Osteoblast (primary cell): Measurements from ENCODE around the gene SASH3. TPM values are rescaled to one million over a fixed set of nuclear protein-coding genes. Genes with fewer than 3 reads are reported as not detected.

Experiments
- DNase-seq: peaks from one replicate; pipeline ENCODE4 v3.0.0; 2011; ENCODE audit warnings: low spot score, mixed read lengths; ENCODE audit not compliant: insufficient read length; ENCODE audit errors: missing footprints
- H2AFZ ChIP-seq: 2 replicates; pipeline ENCODE4 v1.6.0; 2011; ENCODE audit warnings: mild to moderate bottlenecking, low read length
- H3K27ac ChIP-seq: 2 replicates; pipeline ENCODE4 v1.5.1; 2011; ENCODE audit warnings: mild to moderate bottlenecking, low read depth, low read length, moderate library complexity
- H3K27me3 ChIP-seq: 2 replicates; pipeline ENCODE4 v1.6.0; 2012; ENCODE audit warnings: mild to moderate bottlenecking, control low read depth, inconsistent platforms, low read length, moderate library complexity; ENCODE audit not compliant: insufficient read depth
- H3K36me3 ChIP-seq: 2 replicates; pipeline ENCODE4 v1.5.1; 2011; ENCODE audit warnings: mild to moderate bottlenecking, low read length, control low read depth, moderate library complexity; ENCODE audit not compliant: insufficient read depth
- H3K4me1 ChIP-seq: 2 replicates; pipeline ENCODE4 v1.5.1; 2011; ENCODE audit warnings: mild to moderate bottlenecking, low read length, control low read depth, moderate library complexity; ENCODE audit not compliant: insufficient read depth
- H3K4me2 ChIP-seq: 2 replicates; pipeline ENCODE4 v1.6.0; 2011; ENCODE audit warnings: mild to moderate bottlenecking, low read length; ENCODE audit not compliant: insufficient read depth
- H3K4me3 ChIP-seq: fragments of 200-600 bp; sonication (generic); 3 replicates; pipeline ENCODE4 v1.5.1; 2012; ENCODE audit warnings: mild to moderate bottlenecking, low read length, inconsistent platforms; ENCODE audit not compliant: insufficient read depth
- H3K79me2 ChIP-seq: 2 replicates; pipeline ENCODE4 v1.6.0; 2012; ENCODE audit warnings: mild to moderate bottlenecking, low read length, control low read depth, inconsistent platforms; ENCODE audit not compliant: insufficient read depth
- H3K9me3 ChIP-seq: 2 replicates; pipeline ENCODE4 v1.5.1; 2011; ENCODE audit warnings: low read depth, low read length, control low read depth
- H4K20me1 ChIP-seq: 2 replicates; pipeline ENCODE4 v1.6.0; 2012; ENCODE audit warnings: mild to moderate bottlenecking, low read length, control low read depth; ENCODE audit not compliant: insufficient read depth
- total RNA-seq: library from RNA; depleted of rRNA; stranded (reverse); fragments of >200 nt; gene quantifications from 2 replicates; pipeline ENCODE4 v1.2.3, GENCODE V29; 2012
- TF ChIP-seq, protein P1 (sequence below): IDR thresholded peaks from 2 replicates; pipeline ENCODE4 v1.5.1; 2011; ENCODE audit warnings: mild to moderate bottlenecking, low read depth, low read length, moderate library complexity; ENCODE audit errors: extremely low read depth

The SASH3 gene
- total RNA-seq, 1 donor: not detected

DNA sequence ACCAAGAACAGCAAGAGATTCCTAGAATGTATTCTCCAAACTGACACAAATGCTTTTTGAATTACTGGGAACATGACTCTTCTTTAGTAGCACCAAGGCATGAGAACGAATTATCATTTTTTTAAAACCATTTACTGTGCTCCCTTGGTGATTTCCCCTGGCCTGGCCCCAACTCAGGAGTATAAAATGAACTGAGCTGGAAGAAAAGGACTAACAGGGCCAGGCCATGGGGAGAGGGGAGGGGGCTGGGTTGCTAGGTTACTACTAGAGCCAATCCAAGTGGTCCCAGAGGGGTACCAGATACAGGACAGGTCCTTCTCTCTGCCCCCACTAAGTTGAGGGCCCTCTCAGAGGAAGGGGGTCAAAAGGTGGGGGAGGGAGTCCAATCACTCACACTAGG is 23.1 kb downstream of the SASH3 start:
- Histone ChIP-seq H3K27ac (no peak overlapping the region), H2AFZ (no peak overlapping the region), H3K79me2 (no peaks in the 10 kb centered on the region), H3K4me1 (no peaks in the 10 kb centered on the region), H3K4me3 (no peak overlapping the region), H3K9me3 (no peaks in the 10 kb centered on the region), H3K27me3 (no peaks in the 10 kb centered on the region), H3K4me2 (no peak overlapping the region), H3K36me3 (peaks cover 18% of the 10 kb centered on the region), H4K20me1 (no peaks in the 10 kb centered on the region)
- no peak for DNase-seq
- TF ChIP-seq, protein P1, sequence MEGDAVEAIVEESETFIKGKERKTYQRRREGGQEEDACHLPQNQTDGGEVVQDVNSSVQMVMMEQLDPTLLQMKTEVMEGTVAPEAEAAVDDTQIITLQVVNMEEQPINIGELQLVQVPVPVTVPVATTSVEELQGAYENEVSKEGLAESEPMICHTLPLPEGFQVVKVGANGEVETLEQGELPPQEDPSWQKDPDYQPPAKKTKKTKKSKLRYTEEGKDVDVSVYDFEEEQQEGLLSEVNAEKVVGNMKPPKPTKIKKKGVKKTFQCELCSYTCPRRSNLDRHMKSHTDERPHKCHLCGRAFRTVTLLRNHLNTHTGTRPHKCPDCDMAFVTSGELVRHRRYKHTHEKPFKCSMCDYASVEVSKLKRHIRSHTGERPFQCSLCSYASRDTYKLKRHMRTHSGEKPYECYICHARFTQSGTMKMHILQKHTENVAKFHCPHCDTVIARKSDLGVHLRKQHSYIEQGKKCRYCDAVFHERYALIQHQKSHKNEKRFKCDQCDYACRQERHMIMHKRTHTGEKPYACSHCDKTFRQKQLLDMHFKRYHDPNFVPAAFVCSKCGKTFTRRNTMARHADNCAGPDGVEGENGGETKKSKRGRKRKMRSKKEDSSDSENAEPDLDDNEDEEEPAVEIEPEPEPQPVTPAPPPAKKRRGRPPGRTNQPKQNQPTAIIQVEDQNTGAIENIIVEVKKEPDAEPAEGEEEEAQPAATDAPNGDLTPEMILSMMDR: no peak

- Histone ChIP-seq H3K27me3 (no peaks in the 10 kb centered on the region), H3K27ac (no peak overlapping the region), H2AFZ (no peak overlapping the region), H3K79me2 (no peaks in the 10 kb centered on the region), H3K9me3 (no peaks in the 10 kb centered on the region), H3K4me2 (no peak overlapping the region), H3K36me3 (peaks cover 18% of the 10 kb centered on the region), H3K4me1 (no peaks in the 10 kb centered on the region), H4K20me1 (no peaks in the 10 kb centered on the region), H3K4me3 (no peak overlapping the region)
- TF ChIP-seq, protein P1: no peak
- DNase-seq: no peak
Measured at GRCh38 chrX:129804806-129805205, 25.1 kb downstream of the SASH3 start.

GRCh38 chrX:129808158-129808828 is 28.5 kb downstream of the SASH3 start:
- Histone ChIP-seq H3K4me2 (no peak overlapping the region), H3K36me3 (peaks cover 23% of the 10 kb centered on the region), H3K4me1 (no peaks in the 10 kb centered on the region), H3K27ac (no peak overlapping the region), H3K4me3 (no peak overlapping the region), H2AFZ (no peak overlapping the region), H4K20me1 (no peaks in the 10 kb centered on the region), H3K27me3 (no peaks in the 10 kb centered on the region), H3K79me2 (no peaks in the 10 kb centered on the region), H3K9me3 (no peaks in the 10 kb centered on the region)
- TF ChIP-seq, protein P1: no peak
- no peak for DNase-seq

GRCh38 chrX:129808829-129809796 is 29.4 kb downstream of the SASH3 start:
- H3K4me3 ChIP-seq: no peak overlapping the region

More at GRCh38 chrX:129808829-129809796, 29.4 kb downstream of the SASH3 start:
- Histone ChIP-seq H3K4me1 (no peaks in the 10 kb centered on the region), H3K79me2 (no peaks in the 10 kb centered on the region), H3K9me3 (no peaks in the 10 kb centered on the region), H3K27ac (no peak overlapping the region), H4K20me1 (no peaks in the 10 kb centered on the region), H3K4me2 (no peak overlapping the region), H2AFZ (no peak overlapping the region), H3K27me3 (no peaks in the 10 kb centered on the region), H3K36me3 (peaks cover 23% of the 10 kb centered on the region)
- TF ChIP-seq, protein P1: no peak
- peak; percentile 35 for DNase-seq
